ENCODE results near the gene CDC34. TPM values are rescaled to one million over a fixed set of nuclear protein-coding genes. Genes with fewer than 3 reads are reported as not detected.

CDC34 gene
- total and polyA plus RNA-seq, 7 experiments from 2014 or later = 20.4 to 47.3 (median 41.4) TPM

- Mint-ChIP-seq H3K4me3 (no peak overlapping the region), H3K4me1 (peaks cover 0 to 4% (median 0%) of the 10 kb centered on the region in 7 donors), H3K27ac (no peak overlapping the region), H3K27me3 (no peaks in the 10 kb centered on the region), H3K36me3 (peaks cover 0 to 7% (median 0%) of the 10 kb centered on the region in 5 donors), H3K9me3 (no peaks in the 10 kb centered on the region)
- DNase-seq (no peak), ATAC-seq (no peak)
- ChIA-PET CTCF (no interaction called here), POLR2A (interaction anchor here (1.2 kb wide), 1 partner anchor 12 kb away, joined by 4 read pairs; the partner anchor contains the start of gene BSG)
- no peaks in the 10 kb centered on the region for H3K4me1 ChIP-seq (ENCODE audit: control insufficient read depth in 2 of 2, insufficient read depth in 2 of 2, low read length in 2 of 2)
- no peak overlapping the region for H3K4me3 ChIP-seq (ENCODE audit: low read length)
- intact Hi-C loops (cut with micrococcal nuclease) = no loop called here
- no peak overlapping the region for H3K27ac ChIP-seq (ENCODE audit: low read depth, low read length)
- no peaks in the 10 kb centered on the region for H3K36me3 ChIP-seq (ENCODE audit: control insufficient read depth in 2 of 3, insufficient read depth in 3 of 3, low read length in 3 of 3)
- H3K27me3 ChIP-seq (ENCODE audit: control insufficient read depth in 2 of 2, insufficient read depth in 2 of 2, low read length in 2 of 2) = no peaks in the 10 kb centered on the region
- no peaks in the 10 kb centered on the region for H3K9me3 ChIP-seq (ENCODE audit: control insufficient read depth in 2 of 3, low read length in 3 of 3)
These were observed 28.6 kb downstream of the CDC34 start for GRCh38 chr19:560121-560520.

DNA sequence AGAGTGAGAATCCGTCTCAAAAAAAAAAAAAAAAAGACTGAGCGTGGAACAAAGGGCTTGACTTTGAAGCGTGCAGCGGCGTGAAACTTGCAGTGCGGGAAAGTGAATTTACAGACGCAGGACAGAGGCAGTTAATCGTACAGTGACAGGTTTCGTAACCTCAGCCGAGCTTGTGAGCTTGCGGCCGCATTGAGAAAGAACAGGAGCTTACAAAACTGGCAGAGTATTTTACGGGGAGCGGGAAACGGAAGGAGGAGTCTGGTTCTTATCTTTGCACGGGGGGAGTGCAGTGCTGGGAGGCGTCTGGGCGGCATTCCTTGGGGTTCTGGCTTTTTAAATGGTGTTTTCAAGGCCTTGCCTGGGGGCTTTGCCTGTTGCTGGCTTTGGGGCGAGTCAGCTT is 34.8 kb downstream of the CDC34 start:
- Histone ChIP-seq H3K27me3 (ENCODE audit: control insufficient read depth in 2 of 2, insufficient read depth in 2 of 2, low read length in 2 of 2) (no peaks in the 10 kb centered on the region), H3K4me1 (ENCODE audit: control insufficient read depth in 2 of 2, insufficient read depth in 2 of 2, low read length in 2 of 2) (peaks cover 0 to under 1% of the 10 kb centered on the region in 2 donors), H3K36me3 (ENCODE audit: control insufficient read depth in 2 of 3, insufficient read depth in 3 of 3, low read length in 3 of 3) (no peaks in the 10 kb centered on the region), H3K4me3 (ENCODE audit: low read length) (no peak overlapping the region), H3K9me3 (ENCODE audit: control insufficient read depth in 2 of 3, low read length in 3 of 3) (no peaks in the 10 kb centered on the region), H3K27ac (ENCODE audit: low read depth, low read length) (no peak overlapping the region)
- Mint-ChIP-seq H3K27me3 (peaks cover 0 to 4% (median 0%) of the 10 kb centered on the region in 5 donors), H3K4me3 (peak overlapping the region in 2 of 10 donors; percentile 44 to 60), H3K4me1 (peaks cover 6 to 17% (median 13%) of the 10 kb centered on the region in 7 donors), H3K9me3 (peaks cover 0 to 13% (median 0%) of the 10 kb centered on the region in 11 donors), H3K36me3 (peaks cover 0 to 7% (median 2%) of the 10 kb centered on the region in 5 donors), H3K27ac (peak overlapping the region in 2 of 9 donors; percentile 33 to 86)
- ATAC-seq (no peak), DNase-seq (no peak)
- intact Hi-C loops (cut with micrococcal nuclease) = no loop called here
- ChIA-PET CTCF (interaction anchor here (0.6 kb wide), 1 partner anchor 11 kb away, joined by 4 read pairs; no protein-coding TSS in a partner anchor), POLR2A (interaction anchor here (0.6 kb wide), 1 partner anchor 15 kb away, joined by 3 read pairs; no protein-coding TSS in a partner anchor)

- intact Hi-C loops (cut with micrococcal nuclease) = no loop called here
- ChIA-PET CTCF (no interaction called here), POLR2A (no interaction called here)
- H3K4me1 ChIP-seq (ENCODE audit: control insufficient read depth in 2 of 2, insufficient read depth in 2 of 2, low read length in 2 of 2) = peaks cover 0 to 3% of the 10 kb centered on the region in 2 donors
- H3K36me3 Mint-ChIP-seq = peaks cover 0 to 7% (median 2%) of the 10 kb centered on the region in 5 donors
- H3K4me3 ChIP-seq (ENCODE audit: low read length) = no peak overlapping the region
- DNase-seq (no peak), ATAC-seq (no peak)
- peaks cover 7 to 21% (median 13%) of the 10 kb centered on the region in 7 donors for H3K4me1 Mint-ChIP-seq
- H3K27ac Mint-ChIP-seq = no peak overlapping the region
- no peak overlapping the region for H3K27ac ChIP-seq (ENCODE audit: low read depth, low read length)
- peaks cover 0 to 4% (median 0%) of the 10 kb centered on the region in 5 donors for H3K27me3 Mint-ChIP-seq
- no peak overlapping the region for H3K4me3 Mint-ChIP-seq
- H3K9me3 Mint-ChIP-seq = peaks cover 0 to 13% (median 0%) of the 10 kb centered on the region in 11 donors
- H3K36me3 ChIP-seq (ENCODE audit: control insufficient read depth in 2 of 3, insufficient read depth in 3 of 3, low read length in 3 of 3) = no peaks in the 10 kb centered on the region
- H3K9me3 ChIP-seq (ENCODE audit: control insufficient read depth in 2 of 3, low read length in 3 of 3) = no peaks in the 10 kb centered on the region
- H3K27me3 ChIP-seq (ENCODE audit: control insufficient read depth in 2 of 2, insufficient read depth in 2 of 2, low read length in 2 of 2) = no peaks in the 10 kb centered on the region
These were observed 35.3 kb downstream of the CDC34 start for GRCh38 chr19:566844-567243.

- no peak for DNase-seq
- CTCF ChIA-PET = no interaction called here
These were observed 35.8 kb downstream of the CDC34 start for GRCh38 chr19:567296-567900.

GRCh38 chr19:570251-570686 is 38.7 kb downstream of the CDC34 start:
- Histone ChIP-seq H3K36me3 (ENCODE audit: control insufficient read depth in 2 of 3, insufficient read depth in 3 of 3, low read length in 3 of 3) (peaks cover 0 to 8% (median 0%) of the 10 kb centered on the region in 3 experiments), H3K27me3 (ENCODE audit: control insufficient read depth in 2 of 2, insufficient read depth in 2 of 2, low read length in 2 of 2) (no peaks in the 10 kb centered on the region), H3K9me3 (ENCODE audit: control insufficient read depth in 2 of 3, low read length in 3 of 3) (no peaks in the 10 kb centered on the region), H3K27ac (ENCODE audit: low read depth, low read length) (no peak overlapping the region), H3K4me1 (ENCODE audit: control insufficient read depth in 2 of 2, insufficient read depth in 2 of 2, low read length in 2 of 2) (peaks cover 16 to 19% of the 10 kb centered on the region in 2 donors), H3K4me3 (ENCODE audit: low read length) (no peak overlapping the region)
- ATAC-seq (no peak), DNase-seq (peak in 1 of 9 donors; percentile 36)
- Mint-ChIP-seq H3K27me3 (peaks cover 0 to 4% (median 0%) of the 10 kb centered on the region in 5 donors), H3K36me3 (peaks cover 0 to 3% (median 0%) of the 10 kb centered on the region in 5 donors), H3K4me3 (peak overlapping the region in 5 of 10 donors; percentile 44 to 80 (median 68)), H3K27ac (peak overlapping the region; percentile 20 to 96 (median 73)), H3K4me1 (peaks cover 12 to 43% (median 33%) of the 10 kb centered on the region in 7 donors), H3K9me3 (peaks cover 0 to 15% (median 0%) of the 10 kb centered on the region in 11 donors)
- ChIA-PET POLR2A (interaction anchor here (0.6 to 0.7 kb wide), 2 partner anchors 24 to 60 kb away, joined by 3 read pairs; no protein-coding TSS in a partner anchor), CTCF (no interaction called here)
- intact Hi-C loops (cut with micrococcal nuclease) = loop anchor here in 1 of 2 donors (5.0 kb wide), 2 partner anchors 42 to 92 kb away; partner anchors contain the start of gene RNF126

More at GRCh38 chr19:567296-567900, 35.8 kb downstream of the CDC34 start:
- H3K4me3 Mint-ChIP-seq = no peak overlapping the region
- Histone ChIP-seq H3K9me3 (ENCODE audit: control insufficient read depth in 2 of 3, low read length in 3 of 3) (no peaks in the 10 kb centered on the region), H3K4me1 (ENCODE audit: control insufficient read depth in 2 of 2, insufficient read depth in 2 of 2, low read length in 2 of 2) (peaks cover 0 to 3% of the 10 kb centered on the region in 2 donors), H3K27me3 (ENCODE audit: control insufficient read depth in 2 of 2, insufficient read depth in 2 of 2, low read length in 2 of 2) (no peaks in the 10 kb centered on the region), H3K36me3 (ENCODE audit: control insufficient read depth in 2 of 3, insufficient read depth in 3 of 3, low read length in 3 of 3) (no peaks in the 10 kb centered on the region), H3K4me3 (ENCODE audit: low read length) (no peak overlapping the region), H3K27ac (ENCODE audit: low read depth, low read length) (no peak overlapping the region)
- peaks cover 0 to 13% (median 0%) of the 10 kb centered on the region in 11 donors for H3K9me3 Mint-ChIP-seq
- H3K36me3 Mint-ChIP-seq = peaks cover 0 to 3% (median 2%) of the 10 kb centered on the region in 5 donors
- intact Hi-C loops (cut with micrococcal nuclease) = no loop called here
- H3K4me1 Mint-ChIP-seq = peaks cover 7 to 25% (median 17%) of the 10 kb centered on the region in 7 donors
- peaks cover 0 to 4% (median 0%) of the 10 kb centered on the region in 5 donors for H3K27me3 Mint-ChIP-seq
- POLR2A ChIA-PET = no interaction called here
- no peak for ATAC-seq
- no peak overlapping the region for H3K27ac Mint-ChIP-seq

GRCh38 chr19:570937-571565 is 39.5 kb downstream of the CDC34 start:
- Histone ChIP-seq H3K4me3 (ENCODE audit: low read length) (peak overlapping the region; percentile 75), H3K9me3 (ENCODE audit: control insufficient read depth in 2 of 3, low read length in 3 of 3) (no peaks in the 10 kb centered on the region), H3K27me3 (ENCODE audit: control insufficient read depth in 2 of 2, insufficient read depth in 2 of 2, low read length in 2 of 2) (no peaks in the 10 kb centered on the region), H3K4me1 (ENCODE audit: control insufficient read depth in 2 of 2, insufficient read depth in 2 of 2, low read length in 2 of 2) (peaks cover 16 to 19% of the 10 kb centered on the region in 2 donors), H3K27ac (ENCODE audit: low read depth, low read length) (peak overlapping the region; percentile 83), H3K36me3 (ENCODE audit: control insufficient read depth in 2 of 3, insufficient read depth in 3 of 3, low read length in 3 of 3) (peaks cover 0 to 8% (median 0%) of the 10 kb centered on the region in 3 experiments)
- DNase-seq (peak in 8 of 9 donors; percentile 51 to 81 (median 72)), ATAC-seq (peak; percentile 35)
- peaks cover 0 to 3% (median 0%) of the 10 kb centered on the region in 5 donors for H3K36me3 Mint-ChIP-seq
- H3K27ac Mint-ChIP-seq = peak overlapping the region; percentile 92 to 99 (median 96)
- POLR2A ChIA-PET = interaction anchor here (1.0 kb wide), 1 partner anchor 39 kb away, joined by 7 read pairs; the partner anchor contains the start of gene CDC34
- intact Hi-C loops (cut with micrococcal nuclease) = loop anchor here in 1 of 2 donors (1.0 to 5.0 kb wide), 3 partner anchors 41 to 91 kb away; partner anchors contain the start of gene RNF126
- H3K4me1 Mint-ChIP-seq = peaks cover 12 to 44% (median 33%) of the 10 kb centered on the region in 7 donors
- H3K4me3 Mint-ChIP-seq = peak overlapping the region; percentile 87 to 99 (median 96)
- CTCF ChIA-PET = interaction anchor here (0.8 kb wide), 1 partner anchor 65 kb away, joined by 3 read pairs; no protein-coding TSS in a partner anchor
- H3K27me3 Mint-ChIP-seq = peaks cover 0 to 4% (median 0%) of the 10 kb centered on the region in 5 donors
- peaks cover 0 to 15% (median 0%) of the 10 kb centered on the region in 11 donors for H3K9me3 Mint-ChIP-seq
